Heart right ventricle (tissue), 16 donors: ENCODE data around the gene MCF2L2. TPM values are rescaled to one million over a fixed set of nuclear protein-coding genes. Genes with fewer than 3 reads are reported as not detected.

Source experiments
- ATAC-seq, 8 donors: fragments of 200-7000 bp; cut with Tn5 transposase; one replicate each; pipeline ENCODE4 v1.9.1; 2020; ENCODE audit warnings: mild to moderate bottlenecking in 8 of 8, moderate library complexity in 8 of 8, moderate number of reproducible peaks in 1 of 8
- DNase-seq, 2 donors: peaks; one replicate each; pipeline ENCODE4 v3.0.0-alpha.2; 2020
- H3K27ac ChIP-seq, 10 donors: fragments of 200-600 bp; sonication (generic) in 2 of 10; one replicate each; pipeline versions ENCODE4 v1.5.0 to v1.8.0; 2020 to 2022; ENCODE audit warnings: mild to moderate bottlenecking in 3 of 10
- H3K27me3 ChIP-seq, 7 donors: fragments of 200-600 bp; one replicate each; pipeline ENCODE4 v1.8.0; 2021 to 2022; ENCODE audit warnings: mild to moderate bottlenecking in 2 of 7
- H3K36me3 ChIP-seq, 9 donors: fragments of 200-600 bp; sonication (generic) in 1 of 9; one replicate each; pipeline versions ENCODE4 v1.5.0 to v1.8.0; 2020 to 2022; ENCODE audit warnings: mild to moderate bottlenecking in 2 of 9
- H3K4me1 ChIP-seq, 9 donors: fragments of 200-600 bp; sonication (generic) in 1 of 9; one replicate each; pipeline versions ENCODE4 v1.5.0 to v1.8.0; 2020 to 2022; ENCODE audit warnings: mild to moderate bottlenecking in 4 of 9
- H3K4me3 ChIP-seq, 10 donors: fragments of 200-600 bp; sonication (generic) in 2 of 10; one replicate each; pipeline versions ENCODE4 v1.5.0 to v1.8.0; 2020 to 2022; ENCODE audit warnings: mild to moderate bottlenecking in 7 of 10, moderate library complexity in 2 of 10
- H3K9me3 ChIP-seq, 11 donors: fragments of 200-600 bp in 10 of 11; sonication (generic) in 2 of 11; one replicate each; pipeline versions ENCODE4 v1.5.0 to v1.8.0; 2013 to 2022; ENCODE audit warnings: mild to moderate bottlenecking in 2 of 11, control low read depth in 1 of 11, moderate library complexity in 1 of 11
- CTCF ChIP-seq, 9 donors: fragments of 200-600 bp; sonication (generic) in 2 of 9; IDR thresholded peaks; one replicate each; pipeline versions ENCODE4 v1.5.0 to v1.8.0; 2021 to 2022; ENCODE audit warnings: antibody characterized with exemption in 9 of 9, mild to moderate bottlenecking in 5 of 9, moderate library complexity in 1 of 9
- WGBS, 2 donors: extraction: QIAGEN DNeasy Blood & Tissue Kit; methylation state at CpG; one replicate each; pipeline ENCODE4 v1.1.7; 2013; ENCODE audit warnings: inconsistent platforms in 1 of 2; 5-methylcytosine and 5-hydroxymethylcytosine counted together
- intact Hi-C, 10 donors: fragments of 100-400 bp; cut with DNase I; formaldehyde crosslinking; loops; one replicate each; pipeline versions ENCODE4 v1.11.1 to v1.14.2; 2022
- polyA plus RNA-seq, 2 donors: library from polyadenylated mRNA; stranded (reverse); fragments of 200-250 nt; gene quantifications; one replicate each; pipeline ENCODE4 v1.2.3, GENCODE V29; 2013
- total RNA-seq, 10 donors: library from RNA; stranded (reverse); fragmentation: NEBNext Ultra II Directional in 3 of 10; extraction: Animal tissue kit (Norgen Biotek cat#: 25700) in 3 of 10; gene quantifications; one replicate each; pipeline versions ENCODE4 v1.2.1 to v1.2.4, GENCODE V29; 2021 to 2023
- donor health status: Arrhythmogenic right ventricular cardiomyopathy.
- donor health status: ischemic (EF 13 %, LVEDD 7.1; RV severe dilation, severe dysfunction).
- donor health status: healthy with polysubstance abuse.
- donor health status: DM: no; HTN: yes; CAD: no.
- donor health status: DM: no; HTN: no; CAD: no.
- donor health status: ischemic (EF 25% LVEDD 6.9; RV normal size, moderate dysfunction).
- donor health status: ischemic (EF 25% LVEDD 5.7; RV mildly dilated, moderate dysfunction).
- donor health status: healthy.
- donor health status: DM: yes; HTN: yes; CAD: no.
- donor health status: Ischemic cardiomyopathy.
- donor health status: ischemic (EF 35%, LVEDD 5.7; RV mildly dilated, moderate dysfunction).
- donor health status: nonischemic (EF 11% LVEDD 7.7; RV severe dilation, severe dysfunction).
- donor health status: DM: yes; HTN: yes; CAD: no.
- donor health status: PGD.
- donor health status: ischemic (EF 29% LVEDD 5.4; RV normal size, mild dysfunction).
- donor health status: nonischemic (EF 23%, LVEDD 6.1; RV moderate dilation, normal function).

MCF2L2 gene
- total and polyA plus RNA-seq, 12 donors: 0.09 to 1.5 (median 0.40) TPM; not detected in 1

- 86 to 92% methylated on average over 3 of the region's 3 CpGs for WGBS, 2 donors
- intact Hi-C loops: no loop called here
- H3K27ac ChIP-seq: no peak overlapping the region
- H3K9me3 ChIP-seq: peaks cover 0 to 11% (median 0%) of the 10 kb centered on the region in 11 donors
- no peak overlapping the region for H3K4me3 ChIP-seq
- DNase-seq (no peak), ATAC-seq (no peak)
- no peak for TF ChIP-seq CTCF (IDR thresholded peaks at IDR 0.05)
- H3K4me1 ChIP-seq: no peaks in the 10 kb centered on the region
- H3K27me3 ChIP-seq: no peaks in the 10 kb centered on the region
- H3K36me3 ChIP-seq: no peaks in the 10 kb centered on the region
These were observed 74.0 kb downstream of the MCF2L2 start for GRCh38 chr3:183354325-183354831.

GRCh38 chr3:183353421-183353820 lies 75.0 kb downstream of the MCF2L2 start:
- H3K27ac ChIP-seq: no peak overlapping the region
- H3K9me3 ChIP-seq: peaks cover 0 to 11% (median 0%) of the 10 kb centered on the region in 11 donors
- ATAC-seq: no peak
- H3K27me3 ChIP-seq: no peaks in the 10 kb centered on the region
- no peaks in the 10 kb centered on the region for H3K4me1 ChIP-seq
- no peak for DNase-seq
- no peak for TF ChIP-seq CTCF (IDR thresholded peaks at IDR 0.05)
- intact Hi-C loops: no loop called here
- no peak overlapping the region for H3K4me3 ChIP-seq
- no peaks in the 10 kb centered on the region for H3K36me3 ChIP-seq
- 84 to 87% methylated on average over 7 of the region's 7 CpGs for WGBS, 2 donors

- TF ChIP-seq CTCF (IDR thresholded peaks at IDR 0.05): no peak
- H3K27me3 ChIP-seq: no peaks in the 10 kb centered on the region
- ATAC-seq: no peak
- peak overlapping the region in 1 of 10 donors; percentile 4 for H3K27ac ChIP-seq
- intact Hi-C loops: no loop called here
- WGBS, 2 donors: 77 to 82% methylated on average over 3 of the region's 3 CpGs
- H3K9me3 ChIP-seq: peaks cover 0 to 26% (median 0%) of the 10 kb centered on the region in 11 donors
- H3K36me3 ChIP-seq: no peaks in the 10 kb centered on the region
- H3K4me3 ChIP-seq: no peak overlapping the region
- DNase-seq: no peak
- no peaks in the 10 kb centered on the region for H3K4me1 ChIP-seq
These were observed 78.3 kb downstream of the MCF2L2 start for GRCh38 chr3:183350164-183350563.

DNA sequence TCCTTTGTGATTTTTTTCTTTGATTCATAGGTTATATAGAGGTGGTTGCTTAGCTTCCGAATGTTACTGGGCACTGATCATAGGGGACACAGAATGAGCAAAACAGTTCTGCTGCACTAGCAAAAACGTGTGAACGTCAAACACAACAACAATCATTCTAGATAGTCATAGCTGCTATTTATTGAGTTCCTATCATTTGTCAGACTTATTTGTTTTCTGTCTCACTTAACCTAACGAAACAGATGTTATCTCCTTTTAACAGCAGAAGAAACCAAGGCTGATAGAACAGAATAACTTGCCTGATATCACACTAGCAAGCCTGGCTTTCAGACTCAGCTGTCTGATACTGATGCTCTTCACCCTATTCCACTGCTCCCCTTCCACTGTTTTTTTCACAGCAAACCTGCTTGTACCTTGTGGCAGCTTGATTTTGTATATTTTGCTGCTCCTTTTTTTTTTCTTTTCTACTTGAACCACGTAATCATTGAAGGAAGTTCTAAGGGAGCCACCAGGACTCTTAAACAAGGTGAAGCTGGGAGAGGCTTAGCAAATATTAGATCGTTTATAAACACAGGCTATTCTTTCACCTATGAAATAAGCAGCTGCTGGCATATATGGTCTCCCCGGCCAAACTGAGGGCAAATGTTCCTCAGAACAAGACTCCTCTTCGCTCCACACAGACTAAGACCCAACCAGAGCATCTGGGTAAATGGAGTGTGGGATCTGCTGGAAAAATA lies 78.8 kb downstream of the MCF2L2 start:
- Histone ChIP-seq H3K4me3 (no peak overlapping the region), H3K27me3 (no peaks in the 10 kb centered on the region), H3K27ac (peak overlapping the region in 1 of 10 donors; percentile 4), H3K9me3 (peaks cover 0 to 31% (median 0%) of the 10 kb centered on the region in 11 donors), H3K36me3 (no peaks in the 10 kb centered on the region), H3K4me1 (no peaks in the 10 kb centered on the region)
- DNase-seq (no peak), ATAC-seq (no peak)
- TF ChIP-seq CTCF (IDR thresholded peaks at IDR 0.05): no peak
- 68 to 71% methylated on average over 8 of the region's 8 CpGs for WGBS, 2 donors
- intact Hi-C loops: no loop called here
